ENCODE results near the gene ADM2.
A peak's percentile ranks its signal among the peaks of the same experiment; 100 is the strongest.
"Not testable (repeated sequence)": the region's sequence is repeated elsewhere in the genome, so short reads cannot be mapped to it uniquely, and the experiment has no call there.

The ADM2 gene

DNA sequence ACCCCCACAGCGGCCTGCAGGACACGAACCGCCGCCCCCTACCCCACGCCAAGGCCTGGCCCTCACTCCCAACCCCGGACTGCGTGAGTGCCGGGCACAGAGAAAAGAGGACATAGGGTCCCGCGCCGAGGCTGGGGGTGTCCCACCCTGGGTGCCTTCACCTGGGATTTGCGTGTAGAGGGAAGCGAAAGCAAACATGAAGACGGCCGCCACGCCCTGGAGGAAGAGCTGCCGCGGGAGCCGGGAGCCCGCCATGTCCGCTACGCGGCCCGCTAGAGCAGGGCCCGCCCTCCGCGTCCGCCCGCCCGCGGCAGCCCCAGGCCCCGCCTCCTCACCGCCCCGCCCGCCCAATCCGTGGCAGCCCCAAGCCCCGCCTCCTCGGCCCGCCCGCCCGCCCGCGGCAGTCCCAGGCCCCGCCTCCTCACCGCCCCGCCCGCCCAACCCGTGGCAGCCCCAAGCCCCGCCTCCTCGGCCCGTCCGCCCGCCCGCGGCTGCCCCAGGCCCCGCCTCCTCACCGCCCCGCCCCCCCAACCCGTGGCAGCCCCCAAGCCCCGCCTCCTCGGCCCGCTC is 26.2 kb downstream of the ADM2 start, which contains the start of gene LMF2:
Gene LMF2 (minus strand): TSS at position 282 of the 570 bp plus-strand sequence. CDS start 27 bp downstream, at position 255.
- peak within 1 kb of the TSS; percentile 99 for H3K4me3 ChIP-seq
- in situ Hi-C loops (cut with MboI; ENCODE audit: low sequenced_read_pairs) = no loop called here
- H3K4me1 ChIP-seq = peaks cover 8% of the 10 kb centered on the region
- DNase-seq (ENCODE audit: low spot score in 2 of 2) = peak; percentile 77 to 94
- H3K27me3 ChIP-seq (ENCODE audit: low read depth) = no peaks in the 10 kb centered on the region
- H3K36me3 ChIP-seq (replicated peaks) = peaks cover 38% of the 10 kb centered on the region
- H3K9me3 ChIP-seq = no peaks in the 10 kb centered on the region

- peaks cover 37% of the 10 kb centered on the region for H3K36me3 ChIP-seq (replicated peaks)
- no peaks in the 10 kb centered on the region for H3K27me3 ChIP-seq (ENCODE audit: low read depth)
- peak within 1 kb of the TSS; percentile 99 for H3K4me3 ChIP-seq
- H3K9me3 ChIP-seq = no peaks in the 10 kb centered on the region
- peaks cover 8% of the 10 kb centered on the region for H3K4me1 ChIP-seq
- in situ Hi-C loops (cut with MboI; ENCODE audit: low sequenced_read_pairs) = no loop called here
- peak; percentile 89 to 97 for DNase-seq (ENCODE audit: low spot score in 2 of 2)
Measured at GRCh38 chr22:50507991-50508884, 26.9 kb downstream of the ADM2 start, which contains the start of gene NCAPH2. Gene NCAPH2, plus strand, starts transcription at chr22:50508224. Its CDS starts 114 bp downstream, at chr22:50508338.

- DNase-seq (ENCODE audit: low spot score in 2 of 2) = no peak
- Histone ChIP-seq H3K9me3 (no peaks in the 10 kb centered on the region), H3K4me3 (peak overlapping the region; percentile 99), H3K36me3 (replicated peaks) (peaks cover 32% of the 10 kb centered on the region), H3K27me3 (ENCODE audit: low read depth) (no peaks in the 10 kb centered on the region), H3K4me1 (peaks cover 8% of the 10 kb centered on the region)
- in situ Hi-C loops (cut with MboI; ENCODE audit: low sequenced_read_pairs) = no loop called here
Measured at GRCh38 chr22:50508897-50509296, 27.6 kb downstream of the ADM2 start.

DNA sequence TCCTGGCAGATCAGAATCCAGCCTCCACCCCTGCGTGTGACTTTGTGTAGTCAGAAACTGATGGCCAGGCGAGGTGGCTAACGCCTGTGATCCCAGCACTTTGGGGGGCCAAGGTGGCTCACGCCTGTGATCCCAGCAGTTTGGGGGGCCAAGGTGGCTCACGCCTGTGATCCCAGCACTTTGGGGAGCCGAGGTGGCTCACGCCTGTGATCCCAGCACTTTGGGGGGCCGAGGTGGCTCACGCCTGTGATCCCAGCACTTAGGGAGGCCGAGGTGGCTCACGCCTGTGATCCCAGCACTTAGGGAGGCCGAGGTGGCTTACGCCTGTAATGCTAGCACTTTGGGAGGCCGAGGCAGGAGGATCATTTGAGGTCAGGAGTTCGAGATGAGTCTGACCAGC is 31.8 kb downstream of the ADM2 start:
- Histone ChIP-seq H3K9me3 (no peaks in the 10 kb centered on the region), H3K4me3 (no peak overlapping the region), H3K27me3 (ENCODE audit: low read depth) (no peaks in the 10 kb centered on the region), H3K36me3 (replicated peaks) (peaks cover 36% of the 10 kb centered on the region), H3K4me1 (peaks cover 8% of the 10 kb centered on the region)
- DNase-seq (ENCODE audit: low spot score in 2 of 2) = no peak
- in situ Hi-C loops (cut with MboI; ENCODE audit: low sequenced_read_pairs) = loop anchor here (10.0 kb wide), 1 partner anchor 258 kb away; the partner anchor contains the start of gene HDAC10

DNA sequence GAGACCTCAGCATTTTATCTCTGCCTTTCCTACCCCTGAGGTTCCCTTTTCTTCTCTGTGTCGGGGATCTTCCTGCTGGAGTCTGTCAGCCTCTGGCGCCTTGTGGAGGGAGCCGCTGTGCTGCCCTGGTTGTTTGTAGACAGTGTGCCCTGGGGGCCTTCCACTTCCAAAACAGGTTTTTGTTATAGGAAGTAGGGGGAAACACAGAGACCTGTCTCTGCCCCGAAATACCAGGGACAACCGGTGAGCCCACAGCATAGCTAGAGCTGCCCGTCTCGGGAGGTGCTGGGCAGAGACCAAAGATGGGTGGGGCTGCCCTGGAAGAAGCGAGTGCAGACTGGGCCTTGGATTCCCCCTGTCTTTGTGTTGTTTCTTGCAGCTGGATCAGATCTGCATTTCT is 34.7 kb downstream of the ADM2 start:
- DNase-seq (ENCODE audit: low spot score in 2 of 2) = no peak
- Histone ChIP-seq H3K36me3 (replicated peaks) (peaks cover 52% of the 10 kb centered on the region), H3K4me1 (no peaks in the 10 kb centered on the region), H3K4me3 (no peak overlapping the region), H3K27me3 (ENCODE audit: low read depth) (no peaks in the 10 kb centered on the region), H3K9me3 (no peaks in the 10 kb centered on the region)
- in situ Hi-C loops (cut with MboI; ENCODE audit: low sequenced_read_pairs) = loop anchor here (10.0 kb wide), 1 partner anchor 261 kb away; the partner anchor contains the start of gene HDAC10

DNA sequence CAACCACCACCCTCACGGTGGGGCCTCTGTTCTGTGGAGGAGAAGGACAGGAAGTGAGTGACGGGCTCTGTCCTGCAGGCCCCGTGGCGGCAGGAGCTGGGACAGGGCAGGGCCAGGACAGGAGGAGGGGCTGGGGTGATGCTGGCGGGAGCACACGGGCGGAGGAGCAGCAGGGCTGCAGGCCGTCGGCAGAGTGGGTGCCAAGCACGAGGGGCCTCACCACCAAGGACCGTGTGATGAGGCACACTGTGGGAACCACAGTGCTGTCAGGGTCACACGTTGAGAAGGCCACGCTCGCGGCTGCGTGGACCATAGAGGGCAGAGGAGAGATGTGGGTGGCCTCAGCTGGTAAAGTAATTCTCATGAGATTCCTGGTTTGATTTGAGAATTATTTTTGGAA is 35.5 kb downstream of the ADM2 start:
- H3K27me3 ChIP-seq (ENCODE audit: low read depth) = no peaks in the 10 kb centered on the region
- no peaks in the 10 kb centered on the region for H3K4me1 ChIP-seq
- in situ Hi-C loops (cut with MboI; ENCODE audit: low sequenced_read_pairs) = loop anchor here (10.0 kb wide), 1 partner anchor 262 kb away; the partner anchor contains the start of gene HDAC10
- DNase-seq (ENCODE audit: low spot score in 2 of 2) = no peak
- no peaks in the 10 kb centered on the region for H3K9me3 ChIP-seq
- H3K36me3 ChIP-seq (replicated peaks) = peaks cover 58% of the 10 kb centered on the region
- no peak overlapping the region for H3K4me3 ChIP-seq

GRCh38 chr22:50517495-50518260 is 36.3 kb downstream of the ADM2 start:
- in situ Hi-C loops (cut with MboI; ENCODE audit: low sequenced_read_pairs) = loop anchor here (10.0 kb wide), 1 partner anchor 263 kb away; the partner anchor contains the start of gene HDAC10
- Histone ChIP-seq H3K9me3 (no peaks in the 10 kb centered on the region), H3K27me3 (ENCODE audit: low read depth) (no peaks in the 10 kb centered on the region), H3K36me3 (replicated peaks) (peaks cover 63% of the 10 kb centered on the region), H3K4me3 (no peak overlapping the region), H3K4me1 (no peaks in the 10 kb centered on the region)
- DNase-seq (ENCODE audit: low spot score in 2 of 2) = no peak

DNA sequence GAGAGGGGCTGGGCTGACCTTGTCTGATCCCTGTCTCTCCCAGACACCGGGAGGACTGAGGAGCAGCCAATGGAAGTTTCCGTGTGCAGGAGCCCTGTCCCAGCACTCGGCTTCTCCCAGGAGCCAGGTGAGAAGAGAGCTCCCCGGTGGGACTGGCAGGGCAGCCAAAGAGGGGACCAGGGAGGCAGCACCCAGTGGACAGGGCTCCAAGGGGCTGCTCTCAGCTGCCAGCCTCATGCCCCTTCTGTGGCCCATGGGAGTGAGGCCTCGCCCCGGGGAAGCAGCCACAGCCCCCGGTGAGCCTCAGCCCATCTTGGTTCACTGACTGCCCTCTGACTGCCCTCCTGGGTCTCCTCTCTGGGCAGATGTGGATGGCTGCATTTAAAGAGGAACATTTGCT is 37.3 kb downstream of the ADM2 start:
- in situ Hi-C loops (cut with MboI; ENCODE audit: low sequenced_read_pairs) = loop anchor here (10.0 kb wide), 1 partner anchor 264 kb away; the partner anchor contains the start of gene HDAC10
- Histone ChIP-seq H3K4me3 (no peak overlapping the region), H3K27me3 (ENCODE audit: low read depth) (no peaks in the 10 kb centered on the region), H3K9me3 (no peaks in the 10 kb centered on the region), H3K36me3 (replicated peaks) (peaks cover 68% of the 10 kb centered on the region), H3K4me1 (no peaks in the 10 kb centered on the region)
- DNase-seq (ENCODE audit: low spot score in 2 of 2) = no peak

DNA sequence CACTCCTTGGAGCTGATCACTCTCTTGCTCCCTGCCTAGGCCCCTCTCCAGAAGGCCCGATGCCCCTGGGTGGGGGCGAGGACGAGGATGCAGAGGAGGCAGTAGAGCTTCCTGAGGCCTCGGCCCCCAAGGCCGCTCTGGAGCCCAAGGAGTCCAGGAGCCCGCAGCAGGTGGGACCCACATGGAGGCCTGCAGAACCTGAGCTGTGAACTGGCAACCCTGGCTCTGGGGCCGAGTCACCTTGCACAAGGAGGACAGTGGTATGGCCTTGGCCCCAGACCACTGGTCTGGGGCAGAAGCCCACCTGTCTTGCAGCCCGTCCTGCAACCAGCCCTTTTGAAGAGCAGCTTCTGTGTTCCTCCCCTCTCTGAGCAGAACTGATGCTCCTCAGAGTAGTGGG is 37.8 kb downstream of the ADM2 start:
- no peak overlapping the region for H3K4me3 ChIP-seq
- no peak for DNase-seq (ENCODE audit: low spot score in 2 of 2)
- in situ Hi-C loops (cut with MboI; ENCODE audit: low sequenced_read_pairs) = loop anchor here (10.0 kb wide), 1 partner anchor 264 kb away; the partner anchor contains the start of gene HDAC10
- H3K27me3 ChIP-seq (ENCODE audit: low read depth) = no peaks in the 10 kb centered on the region
- H3K4me1 ChIP-seq = no peaks in the 10 kb centered on the region
- peaks cover 74% of the 10 kb centered on the region for H3K36me3 ChIP-seq (replicated peaks)
- no peaks in the 10 kb centered on the region for H3K9me3 ChIP-seq

DNA sequence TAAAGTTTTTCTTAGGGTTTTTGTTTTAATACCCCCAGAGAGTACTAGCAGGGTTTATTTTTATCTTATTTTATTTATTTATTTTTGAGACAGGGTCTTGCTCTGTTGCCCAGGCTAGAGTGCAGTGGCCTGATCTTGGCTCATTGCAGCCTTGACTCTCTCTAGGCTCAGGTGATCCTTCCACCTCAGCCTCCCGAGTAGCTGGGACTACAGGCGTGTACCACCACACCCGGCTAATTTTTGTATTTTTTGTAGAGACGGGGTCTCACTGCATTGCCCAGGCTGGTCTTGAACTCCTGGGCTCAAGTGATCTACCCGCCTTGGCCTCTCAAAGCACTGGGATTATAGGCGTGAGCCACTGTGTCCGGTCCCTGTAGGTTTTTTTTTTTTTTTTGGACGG is 38.8 kb downstream of the ADM2 start:
- in situ Hi-C loops (cut with MboI; ENCODE audit: low sequenced_read_pairs) = not testable (repeated sequence)

GRCh38 chr22:50520826-50521453 is 39.6 kb downstream of the ADM2 start:
- Histone ChIP-seq H3K4me3 (no peak overlapping the region), H3K36me3 (replicated peaks) (peaks cover 74% of the 10 kb centered on the region), H3K27me3 (ENCODE audit: low read depth) (no peaks in the 10 kb centered on the region), H3K4me1 (no peaks in the 10 kb centered on the region), H3K9me3 (no peaks in the 10 kb centered on the region)
- in situ Hi-C loops (cut with MboI; ENCODE audit: low sequenced_read_pairs) = no loop called here
- DNase-seq (ENCODE audit: low spot score in 2 of 2) = no peak

More for the DNA sequence above, 38.8 kb downstream of the ADM2 start:
- peaks cover 75% of the 10 kb centered on the region for H3K36me3 ChIP-seq (replicated peaks)
- H3K4me1 ChIP-seq; H3K9me3 ChIP-seq; H3K4me3 ChIP-seq; H3K27me3 ChIP-seq (ENCODE audit: low read depth); DNase-seq (ENCODE audit: low spot score in 2 of 2): not testable (repeated sequence)

- in situ Hi-C loops (cut with MboI; ENCODE audit: low sequenced_read_pairs) = no loop called here
- no peaks in the 10 kb centered on the region for H3K27me3 ChIP-seq (ENCODE audit: low read depth)
- no peaks in the 10 kb centered on the region for H3K9me3 ChIP-seq
- no peak overlapping the region for H3K4me3 ChIP-seq
- no peak for DNase-seq (ENCODE audit: low spot score in 2 of 2)
- H3K36me3 ChIP-seq (replicated peaks) = peaks cover 67% of the 10 kb centered on the region
- peaks cover 1% of the 10 kb centered on the region; the same call in 1 of the 2 replicates for H3K4me1 ChIP-seq
Measured at GRCh38 chr22:50521710-50522109, 40.4 kb downstream of the ADM2 start.

Measured in HAP-1 (cell line).